GM10248 (cell line): ENCODE data around the gene NOTCH1.

ENCODE experiments used
- CTCF ChIA-PET: fragments of 300-600 bp; sonication (Branson Sonifier 250); formaldehyde crosslinking; extraction: SDS; loops from one replicate; lab custom pipeline; 2021; ENCODE audit warnings: antibody characterized with exemption; lab: Yijun Ruan, JAX
- POLR2A ChIA-PET: fragments of 350-650 bp; sonication (Branson Sonifier 250); formaldehyde crosslinking; extraction: SDS; loops from one replicate; lab custom pipeline; 2020; ENCODE audit warnings: antibody characterized with exemption; lab: Yijun Ruan, JAX
- DNase-seq: peaks from one replicate; pipeline ENCODE4 v3.0.0; 2012; ENCODE audit errors: extremely low spot score
- CTCF ChIP-seq: IDR thresholded peaks from 2 replicates; pipeline ENCODE4 v1.5.1; 2012; ENCODE audit warnings: mild to moderate bottlenecking, low read depth; ENCODE audit errors: extremely low read depth, missing control alignments, control extremely low read depth

NOTCH1 gene

DNA sequence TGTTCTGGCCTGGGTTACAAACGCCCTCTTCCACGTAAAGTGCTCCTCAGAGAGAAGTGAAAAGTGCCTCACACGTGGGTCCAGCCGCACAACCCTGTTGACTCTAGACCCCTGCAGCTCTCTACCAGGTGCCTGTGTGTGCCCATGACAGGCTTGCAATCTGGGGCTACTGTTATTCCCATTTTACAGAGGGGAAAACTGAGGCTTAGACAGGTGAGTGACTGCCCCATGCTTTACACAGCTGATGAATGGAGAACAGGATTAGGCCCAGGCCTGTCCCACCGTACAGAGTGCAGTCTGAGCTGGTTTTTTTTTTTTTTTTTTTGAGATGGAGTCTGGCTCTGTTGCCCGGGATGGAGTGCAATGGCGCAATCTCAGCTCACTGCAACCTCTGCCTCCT, 100.0 kb downstream of the NOTCH1 start:
- ChIA-PET CTCF (interaction anchor here (0.8 to 1.6 kb wide), 4 partner anchors 10 to 198 kb away, joined by 3 to 5 read pairs (median 4); no protein-coding TSS in a partner anchor), POLR2A (interaction anchor here (0.6 to 0.7 kb wide), 2 partner anchors 352 to 1987 kb away, joined by 4 to 6 read pairs; no protein-coding TSS in a partner anchor)
- no peak for TF ChIP-seq CTCF
- DNase-seq = no peak
